A549 (cell line): ENCODE data around the gene NUP88.

ENCODE experiments used
- BHLHE40 ChIP-seq: IDR thresholded peaks from 2 replicates; pipeline ENCODE4 v1.6.1; 2012; ENCODE audit warnings: low read depth, low read length, inconsistent platforms
- JUNB ChIP-seq: fragments of >200 bp; sonication (Bioruptor Twin); formaldehyde crosslinking; IDR thresholded peaks from 2 replicates; pipeline ENCODE4 v1.6.1; 2016
- MAFK ChIP-seq: fragments of 450-650 bp; IDR thresholded peaks from 2 replicates; pipeline ENCODE4 v1.6.1; 2014; ENCODE audit not compliant: partially characterized antibody
- MAX ChIP-seq: IDR thresholded peaks from 2 replicates; pipeline ENCODE4 v1.6.1; 2012
- RAD21 ChIP-seq, 2 experiments: fragments of >200 bp in 1 of 2; sonication (Bioruptor Twin) in 1 of 2; formaldehyde crosslinking in 1 of 2; IDR thresholded peaks in 1 of 2; conservative IDR thresholded peaks in 1 of 2; 2 replicates in 1 of 2; 3 replicates in 1 of 2; pipeline ENCODE4 v1.6.1; 2012 to 2018; ENCODE audit warnings: inconsistent platforms in 1 of 2
- TF ChIP-seq, protein P1 (sequence below): fragments of >200 bp; sonication (Bioruptor Twin); formaldehyde crosslinking; IDR thresholded peaks from 3 replicates; pipeline ENCODE4 v1.5.1; 2016

DNA sequence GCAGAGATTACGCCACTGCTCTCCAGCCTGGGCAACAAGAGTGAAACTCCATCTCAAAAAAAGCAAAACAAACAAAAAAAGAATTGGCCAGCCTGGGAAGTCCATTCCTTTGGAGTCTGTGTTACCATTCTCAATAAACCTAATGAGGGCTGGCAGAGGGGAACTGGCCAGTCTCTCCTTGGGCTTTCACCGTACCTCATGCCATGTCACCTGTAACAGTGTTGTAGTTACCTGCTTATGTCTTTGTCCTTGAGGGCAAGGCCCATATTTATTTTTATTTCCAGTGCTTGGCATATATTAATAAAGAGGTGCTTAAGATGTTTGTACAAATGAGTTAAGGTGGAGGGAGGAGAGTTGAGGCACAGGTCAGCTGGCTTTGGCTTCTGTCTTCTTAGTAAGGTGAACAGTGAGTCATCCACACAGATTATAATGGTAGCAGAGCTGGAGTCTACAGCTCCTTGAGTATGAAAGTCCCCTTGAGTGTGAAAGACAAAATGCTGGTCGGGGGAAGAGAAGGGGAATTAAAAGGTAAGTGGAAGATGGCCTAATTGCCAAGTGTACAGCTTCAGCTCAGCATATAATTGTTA, 11.0 kb upstream of the NUP88 start:
- TF ChIP-seq MAX: no peak
- TF ChIP-seq, protein P1, sequence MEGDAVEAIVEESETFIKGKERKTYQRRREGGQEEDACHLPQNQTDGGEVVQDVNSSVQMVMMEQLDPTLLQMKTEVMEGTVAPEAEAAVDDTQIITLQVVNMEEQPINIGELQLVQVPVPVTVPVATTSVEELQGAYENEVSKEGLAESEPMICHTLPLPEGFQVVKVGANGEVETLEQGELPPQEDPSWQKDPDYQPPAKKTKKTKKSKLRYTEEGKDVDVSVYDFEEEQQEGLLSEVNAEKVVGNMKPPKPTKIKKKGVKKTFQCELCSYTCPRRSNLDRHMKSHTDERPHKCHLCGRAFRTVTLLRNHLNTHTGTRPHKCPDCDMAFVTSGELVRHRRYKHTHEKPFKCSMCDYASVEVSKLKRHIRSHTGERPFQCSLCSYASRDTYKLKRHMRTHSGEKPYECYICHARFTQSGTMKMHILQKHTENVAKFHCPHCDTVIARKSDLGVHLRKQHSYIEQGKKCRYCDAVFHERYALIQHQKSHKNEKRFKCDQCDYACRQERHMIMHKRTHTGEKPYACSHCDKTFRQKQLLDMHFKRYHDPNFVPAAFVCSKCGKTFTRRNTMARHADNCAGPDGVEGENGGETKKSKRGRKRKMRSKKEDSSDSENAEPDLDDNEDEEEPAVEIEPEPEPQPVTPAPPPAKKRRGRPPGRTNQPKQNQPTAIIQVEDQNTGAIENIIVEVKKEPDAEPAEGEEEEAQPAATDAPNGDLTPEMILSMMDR: no peak
- TF ChIP-seq RAD21 (conservative IDR thresholded peaks at IDR 0.05 in 1 of 2, IDR thresholded peaks at IDR 0.05 in 1 of 2): no peak
- TF ChIP-seq MAFK: no peak
- no peak for TF ChIP-seq BHLHE40
- no peak for TF ChIP-seq JUNB
